ENCODE results near the gene PLN.

Gene PLN

DNA sequence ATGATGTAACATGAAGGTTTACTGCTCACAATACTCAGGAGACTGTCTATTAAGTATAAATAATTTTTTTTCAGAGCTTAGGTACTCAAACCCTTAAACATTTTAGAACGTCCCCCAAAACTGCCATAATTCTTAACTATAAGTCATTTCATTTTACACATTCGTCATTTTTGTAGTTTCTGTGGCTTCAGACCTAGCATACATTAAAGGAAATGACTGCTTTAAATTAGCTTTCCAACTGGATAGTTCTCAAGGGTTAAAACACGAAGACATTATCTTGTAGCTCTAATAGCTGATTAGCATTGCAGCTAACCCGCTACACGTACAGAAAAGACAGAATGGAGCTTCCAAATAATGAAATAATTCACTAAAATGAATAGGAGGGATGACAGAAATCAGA lies 24.9 kb upstream of the PLN start:
- Histone ChIP-seq H3K4me3 (no peak overlapping the region), H3K36me3 (replicated peaks) (no peaks in the 10 kb centered on the region), H3K27me3 (ENCODE audit: low read depth) (no peaks in the 10 kb centered on the region), H3K9me3 (no peaks in the 10 kb centered on the region), H3K4me1 (no peaks in the 10 kb centered on the region)
- in situ Hi-C loops (cut with MboI; ENCODE audit: low sequenced_read_pairs) = loop anchor here (25.0 kb wide), 2 partner anchors 236 to 686 kb away; no protein-coding TSS in a partner anchor
- DNase-seq (ENCODE audit: low spot score in 2 of 2) = no peak

DNA sequence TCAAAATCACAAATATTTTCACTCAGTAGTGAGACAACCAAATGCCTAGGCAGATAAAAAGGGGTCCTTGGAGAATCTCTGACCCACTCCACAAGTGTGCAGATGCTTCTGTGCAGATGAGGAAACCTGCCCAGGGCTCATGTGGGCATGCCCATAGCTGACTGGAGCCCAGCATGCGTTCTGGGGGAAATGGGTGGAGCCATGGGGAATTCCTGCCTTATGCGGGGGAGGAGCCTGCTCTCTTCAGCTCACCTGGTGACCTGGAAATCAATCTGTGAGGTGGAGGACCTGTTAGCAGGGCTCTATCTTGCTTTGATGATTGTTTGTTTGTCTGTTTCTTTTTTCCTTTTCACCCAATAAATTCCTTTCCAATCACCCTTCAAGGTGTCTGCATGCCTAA lies 23.4 kb upstream of the PLN start:
- Histone ChIP-seq H3K4me1 (no peaks in the 10 kb centered on the region), H3K36me3 (replicated peaks) (no peaks in the 10 kb centered on the region), H3K27me3 (ENCODE audit: low read depth) (no peaks in the 10 kb centered on the region), H3K4me3 (no peak overlapping the region), H3K9me3 (no peaks in the 10 kb centered on the region)
- in situ Hi-C loops (cut with MboI; ENCODE audit: low sequenced_read_pairs) = loop anchor here (25.0 kb wide), 2 partner anchors 237 to 687 kb away; no protein-coding TSS in a partner anchor
- DNase-seq (ENCODE audit: low spot score in 2 of 2) = no peak

GRCh38 chr6:118525913-118526780 lies 21.9 kb upstream of the PLN start:
- no peaks in the 10 kb centered on the region for H3K9me3 ChIP-seq
- no peak for DNase-seq (ENCODE audit: low spot score in 2 of 2)
- no peak overlapping the region for H3K4me3 ChIP-seq
- in situ Hi-C loops (cut with MboI; ENCODE audit: low sequenced_read_pairs) = no loop called here
- H3K4me1 ChIP-seq = no peaks in the 10 kb centered on the region
- no peaks in the 10 kb centered on the region for H3K36me3 ChIP-seq (replicated peaks)
- no peaks in the 10 kb centered on the region for H3K27me3 ChIP-seq (ENCODE audit: low read depth)

- Histone ChIP-seq H3K9me3 (no peaks in the 10 kb centered on the region), H3K4me1 (no peaks in the 10 kb centered on the region), H3K36me3 (replicated peaks) (no peaks in the 10 kb centered on the region), H3K27me3 (ENCODE audit: low read depth) (no peaks in the 10 kb centered on the region), H3K4me3 (no peak overlapping the region)
- no peak for DNase-seq (ENCODE audit: low spot score in 2 of 2)
- in situ Hi-C loops (cut with MboI; ENCODE audit: low sequenced_read_pairs) = no loop called here
Observed at GRCh38 chr6:118528129-118528528, 20.0 kb upstream of the PLN start.

- Histone ChIP-seq H3K27me3 (ENCODE audit: low read depth) (no peaks in the 10 kb centered on the region), H3K4me3 (no peak overlapping the region), H3K9me3 (no peaks in the 10 kb centered on the region), H3K4me1 (no peaks in the 10 kb centered on the region), H3K36me3 (replicated peaks) (no peaks in the 10 kb centered on the region)
- DNase-seq (ENCODE audit: low spot score in 2 of 2) = no peak
- in situ Hi-C loops (cut with MboI; ENCODE audit: low sequenced_read_pairs) = no loop called here
Observed at GRCh38 chr6:118529756-118530155, 18.3 kb upstream of the PLN start.

DNA sequence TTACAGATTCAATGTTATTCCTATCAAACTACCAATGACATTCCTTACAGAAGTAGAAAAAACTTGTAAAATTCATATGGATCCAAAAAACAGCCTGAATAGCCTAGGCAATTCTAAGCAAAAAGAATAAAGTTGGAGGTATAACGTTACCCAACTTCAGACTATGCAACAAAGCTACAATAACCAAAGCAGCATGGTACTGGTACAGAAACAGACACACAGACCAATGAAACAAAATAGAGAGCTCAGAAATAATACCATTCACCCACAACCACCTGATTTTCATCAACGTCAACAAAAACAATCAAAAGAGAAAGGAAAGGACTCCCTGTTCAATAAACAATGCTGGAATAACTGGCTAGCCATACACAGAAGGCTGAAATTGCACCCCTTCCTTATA lies 17.2 kb upstream of the PLN start:
- Histone ChIP-seq H3K27me3 (ENCODE audit: low read depth) (no peaks in the 10 kb centered on the region), H3K36me3 (replicated peaks) (no peaks in the 10 kb centered on the region), H3K4me3 (no peak overlapping the region), H3K4me1 (no peaks in the 10 kb centered on the region), H3K9me3 (no peaks in the 10 kb centered on the region)
- no peak for DNase-seq (ENCODE audit: low spot score in 2 of 2)
- in situ Hi-C loops (cut with MboI; ENCODE audit: low sequenced_read_pairs) = no loop called here

DNA sequence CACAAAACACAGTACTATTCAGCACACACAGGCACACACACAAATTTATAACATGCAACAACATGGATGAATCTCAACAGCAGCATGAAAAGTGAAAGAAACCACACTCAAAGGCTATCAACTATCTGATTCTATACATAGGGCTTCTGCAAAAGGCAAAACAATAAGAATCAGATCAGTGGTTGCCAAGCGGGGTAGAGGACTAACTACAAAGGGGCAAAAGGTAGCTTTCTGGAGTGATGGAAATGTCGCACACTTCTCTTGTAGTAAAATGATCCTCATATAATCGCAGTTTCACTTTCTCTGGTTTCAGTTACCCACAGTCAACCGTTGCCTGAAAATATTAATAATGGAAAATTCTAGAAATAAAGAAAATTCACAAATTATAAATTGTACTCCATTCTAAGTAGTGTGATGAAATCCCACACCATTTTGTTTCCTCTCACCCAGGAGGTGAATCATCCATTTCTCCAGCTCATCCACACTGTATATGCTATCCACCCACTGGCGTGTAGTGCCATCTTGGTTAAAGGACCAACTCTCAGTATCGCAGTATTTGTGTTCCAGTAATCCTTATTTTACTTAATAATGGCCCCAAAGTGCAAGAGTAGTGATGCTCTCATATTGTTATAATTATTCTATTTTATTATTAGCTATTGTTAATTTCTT lies 12.8 kb upstream of the PLN start:
- no peaks in the 10 kb centered on the region for H3K4me1 ChIP-seq
- no peaks in the 10 kb centered on the region for H3K9me3 ChIP-seq
- H3K27me3 ChIP-seq (ENCODE audit: low read depth) = no peaks in the 10 kb centered on the region
- DNase-seq (ENCODE audit: low spot score in 2 of 2) = peak in 1 of 2 experiments; percentile 1
- in situ Hi-C loops (cut with MboI; ENCODE audit: low sequenced_read_pairs) = no loop called here
- no peaks in the 10 kb centered on the region for H3K36me3 ChIP-seq (replicated peaks)
- H3K4me3 ChIP-seq = no peak overlapping the region

- no peak overlapping the region for H3K4me3 ChIP-seq
- no peaks in the 10 kb centered on the region for H3K4me1 ChIP-seq
- no peaks in the 10 kb centered on the region for H3K9me3 ChIP-seq
- in situ Hi-C loops (cut with MboI; ENCODE audit: low sequenced_read_pairs) = no loop called here
- no peaks in the 10 kb centered on the region for H3K27me3 ChIP-seq (ENCODE audit: low read depth)
- no peak for DNase-seq (ENCODE audit: low spot score in 2 of 2)
- no peaks in the 10 kb centered on the region for H3K36me3 ChIP-seq (replicated peaks)
Observed at GRCh38 chr6:118536478-118536877, 11.6 kb upstream of the PLN start.

GRCh38 chr6:118537574-118537973 lies 10.5 kb upstream of the PLN start:
- no peaks in the 10 kb centered on the region for H3K36me3 ChIP-seq (replicated peaks)
- in situ Hi-C loops (cut with MboI; ENCODE audit: low sequenced_read_pairs) = no loop called here
- H3K27me3 ChIP-seq (ENCODE audit: low read depth) = no peaks in the 10 kb centered on the region
- no peak overlapping the region for H3K4me3 ChIP-seq
- H3K4me1 ChIP-seq = no peaks in the 10 kb centered on the region
- DNase-seq (ENCODE audit: low spot score in 2 of 2) = no peak
- no peaks in the 10 kb centered on the region for H3K9me3 ChIP-seq

GRCh38 chr6:118542184-118542952 lies 5.7 kb upstream of the PLN start:
- no peaks in the 10 kb centered on the region for H3K9me3 ChIP-seq
- no peak for DNase-seq (ENCODE audit: low spot score in 2 of 2)
- no peaks in the 10 kb centered on the region for H3K4me1 ChIP-seq
- in situ Hi-C loops (cut with MboI; ENCODE audit: low sequenced_read_pairs) = no loop called here
- H3K27me3 ChIP-seq (ENCODE audit: low read depth) = no peaks in the 10 kb centered on the region
- no peak overlapping the region for H3K4me3 ChIP-seq
- H3K36me3 ChIP-seq (replicated peaks) = no peaks in the 10 kb centered on the region

GRCh38 chr6:118544105-118544504 lies 4.0 kb upstream of the PLN start:
- no peaks in the 10 kb centered on the region for H3K4me1 ChIP-seq
- H3K9me3 ChIP-seq = no peaks in the 10 kb centered on the region
- in situ Hi-C loops (cut with MboI; ENCODE audit: low sequenced_read_pairs) = no loop called here
- H3K4me3 ChIP-seq = no peak overlapping the region
- DNase-seq (ENCODE audit: low spot score in 2 of 2) = no peak
- no peaks in the 10 kb centered on the region for H3K27me3 ChIP-seq (ENCODE audit: low read depth)
- no peaks in the 10 kb centered on the region for H3K36me3 ChIP-seq (replicated peaks)

- no peak for DNase-seq (ENCODE audit: low spot score in 2 of 2)
- in situ Hi-C loops (cut with MboI; ENCODE audit: low sequenced_read_pairs) = no loop called here
- Histone ChIP-seq H3K27me3 (ENCODE audit: low read depth) (no peaks in the 10 kb centered on the region), H3K9me3 (no peaks in the 10 kb centered on the region), H3K4me3 (no peak overlapping the region), H3K4me1 (0 out of 2 replicates have a peak, but pooled peaks cover 2% of the 10 kb centered on the region), H3K36me3 (replicated peaks) (no peaks in the 10 kb centered on the region)
Observed at GRCh38 chr6:118546164-118546879, 1.8 kb upstream of the PLN start.

DNA sequence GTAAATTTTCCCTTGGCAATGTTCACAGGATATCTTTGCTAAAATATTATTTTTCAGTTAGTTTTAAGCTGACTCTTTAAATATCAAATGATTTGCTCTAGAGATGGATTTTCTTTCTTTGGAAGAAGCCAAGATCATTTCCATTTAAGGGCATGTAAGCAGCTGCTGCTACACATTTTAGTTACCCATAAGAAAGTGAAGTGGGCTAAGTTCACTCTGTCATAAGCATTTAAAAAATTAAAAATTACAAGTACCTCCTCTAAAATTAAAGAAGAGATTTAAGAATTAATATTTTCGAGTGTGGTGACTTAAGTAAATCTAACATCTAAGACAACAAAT lies 1.2 kb upstream of the PLN start:
- in situ Hi-C loops (cut with MboI; ENCODE audit: low sequenced_read_pairs) = no loop called here
- no peak for DNase-seq (ENCODE audit: low spot score in 2 of 2)
- H3K4me3 ChIP-seq = no peak overlapping the region
- 0 out of 2 replicates have a peak, but pooled peaks cover 3% of the 10 kb centered on the region for H3K4me1 ChIP-seq
- H3K9me3 ChIP-seq = no peaks in the 10 kb centered on the region
- H3K27me3 ChIP-seq (ENCODE audit: low read depth) = no peaks in the 10 kb centered on the region
- H3K36me3 ChIP-seq (replicated peaks) = no peaks in the 10 kb centered on the region

Data from HAP-1 (cell line).